Neutrophil (primary cell): ENCODE results near the gene NUCB1.

ENCODE experiments used
- H3K27ac ChIP-seq: fragments of 200-600 bp; sonication (generic); 2 replicates; pipeline ENCODE4 v1.5.1; 2016; ENCODE audit warnings: mild to moderate bottlenecking, moderate library complexity
- H3K27me3 ChIP-seq: fragments of 200-600 bp; sonication (generic); 2 replicates; pipeline ENCODE4 v1.6.0; 2016; ENCODE audit warnings: mild to moderate bottlenecking
- H3K36me3 ChIP-seq: fragments of 200-600 bp; sonication (generic); 2 replicates; pipeline ENCODE4 v1.5.1; 2017
- H3K4me1 ChIP-seq, 2 experiments: fragments of 200-600 bp in 1 of 2; sonication (generic) in 1 of 2; 1 replicate in 1 of 2; 2 replicates in 1 of 2; pipeline versions ENCODE4 v1.5.1 to v1.6.1; 2013 to 2016; ENCODE audit warnings: low read depth in 1 of 2, low read length in 1 of 2, mild to moderate bottlenecking in 1 of 2, moderate library complexity in 1 of 2; ENCODE audit not compliant: control insufficient read depth in 1 of 2, insufficient read depth in 1 of 2
- H3K4me3 ChIP-seq, 2 experiments: fragments of 200-600 bp in 1 of 2; sonication (generic) in 1 of 2; 1 replicate in 1 of 2; 2 replicates in 1 of 2; pipeline ENCODE4 v1.5.1; 2013 to 2016; ENCODE audit warnings: low read depth in 1 of 2, low read length in 1 of 2, mild to moderate bottlenecking in 1 of 2, moderate library complexity in 1 of 2
- H3K9me3 ChIP-seq: fragments of 200-600 bp; sonication (generic); 2 replicates; pipeline ENCODE4 v1.5.1; 2016
- CTCF ChIP-seq: fragments of 200-600 bp; sonication (generic); IDR thresholded peaks from 2 replicates; pipeline ENCODE4 v1.5.1; 2016; ENCODE audit warnings: antibody characterized with exemption

NUCB1 gene

GRCh38 chr19:48965040-48965805, 65.1 kb downstream of the NUCB1 start, which contains the start of gene FTL:
TSS of gene FTL (plus strand) at chr19:48965309. CDS start at chr19:48965508, 199 bp downstream.
- TF ChIP-seq CTCF: no peak
- Histone ChIP-seq H3K27me3 (no peaks in the 10 kb centered on the region), H3K36me3 (peaks cover 38% of the 10 kb centered on the region), H3K4me3 (peak within 1 kb of the TSS; percentile 89 to 100), H3K4me1 (peaks cover 70 to 74% of the 10 kb centered on the region in 2 experiments), H3K9me3 (no peaks in the 10 kb centered on the region), H3K27ac (peak within 1 kb of the TSS; percentile 98)

- Histone ChIP-seq H3K27ac (peak overlapping the region; percentile 98), H3K4me3 (peak overlapping the region; percentile 89 to 100), H3K27me3 (no peaks in the 10 kb centered on the region), H3K36me3 (peaks cover 44% of the 10 kb centered on the region), H3K9me3 (no peaks in the 10 kb centered on the region), H3K4me1 (peaks cover 66% of the 10 kb centered on the region in 2 experiments)
- no peak for TF ChIP-seq CTCF
Measured at GRCh38 chr19:48965806-48966540, 65.9 kb downstream of the NUCB1 start.

- peaks cover 44% of the 10 kb centered on the region for H3K36me3 ChIP-seq
- H3K4me3 ChIP-seq: peak overlapping the region; percentile 89 to 100
- H3K4me1 ChIP-seq: peaks cover 61% of the 10 kb centered on the region in 2 experiments
- no peaks in the 10 kb centered on the region for H3K27me3 ChIP-seq
- peak overlapping the region; percentile 98 for H3K27ac ChIP-seq
- no peaks in the 10 kb centered on the region for H3K9me3 ChIP-seq
- no peak for TF ChIP-seq CTCF
Measured at GRCh38 chr19:48966541-48967345, 66.6 kb downstream of the NUCB1 start.

- H3K36me3 ChIP-seq: peaks cover 50% of the 10 kb centered on the region
- H3K27ac ChIP-seq: peak overlapping the region; percentile 98
- peak overlapping the region; percentile 89 to 100 for H3K4me3 ChIP-seq
- H3K27me3 ChIP-seq: no peaks in the 10 kb centered on the region
- peak; percentile 12 for TF ChIP-seq CTCF
- H3K4me1 ChIP-seq: peaks cover 53% of the 10 kb centered on the region in 2 experiments
- H3K9me3 ChIP-seq: no peaks in the 10 kb centered on the region
Measured at GRCh38 chr19:48967346-48968178, 67.5 kb downstream of the NUCB1 start.
